Stromal cell of bone marrow (primary cell): ENCODE data around the gene HADHB.
A peak's percentile ranks its signal among the peaks of the same experiment; 100 is the strongest.
"Not testable (repeated sequence)": the region's sequence is repeated elsewhere in the genome, so short reads cannot be mapped to it uniquely, and the experiment has no call there.

Experiments used
- DNase-seq: peaks from one replicate; pipeline ENCODE4 v3.0.0-alpha.2; 2012; ENCODE audit warnings: low read depth

Gene HADHB

GRCh38 chr2:26245231-26245732, 543 bp downstream of the HADHB start:
- no peak for DNase-seq

GRCh38 chr2:26245810-26246209, 1.1 kb downstream of the HADHB start:
- DNase-seq = no peak

GRCh38 chr2:26246818-26247217, 2.1 kb downstream of the HADHB start:
- no peak for DNase-seq

GRCh38 chr2:26249625-26250024, 4.9 kb downstream of the HADHB start:
- DNase-seq = no peak

GRCh38 chr2:26251893-26252292, 7.2 kb downstream of the HADHB start:
- no peak for DNase-seq

- no peak for DNase-seq
Measured at GRCh38 chr2:26255759-26256384, 11.1 kb downstream of the HADHB start.

- not testable (repeated sequence) for DNase-seq
Measured at GRCh38 chr2:26258836-26259235, 14.1 kb downstream of the HADHB start.

- DNase-seq = no peak
Measured at GRCh38 chr2:26268213-26268612, 23.5 kb downstream of the HADHB start.

GRCh38 chr2:26268670-26269385, 24.1 kb downstream of the HADHB start:
- not testable (repeated sequence) for DNase-seq

GRCh38 chr2:26269571-26270158, 24.9 kb downstream of the HADHB start:
- no peak for DNase-seq

GRCh38 chr2:26270373-26270772, 25.6 kb downstream of the HADHB start:
- DNase-seq = no peak

- no peak for DNase-seq
Measured at GRCh38 chr2:26273501-26273900, 28.8 kb downstream of the HADHB start.

GRCh38 chr2:26274058-26274613, 29.4 kb downstream of the HADHB start:
- DNase-seq = peak; percentile 95

- no peak for DNase-seq
Measured at GRCh38 chr2:26276484-26277227, 31.9 kb downstream of the HADHB start.

GRCh38 chr2:26279886-26280285, 35.1 kb downstream of the HADHB start:
- no peak for DNase-seq

GRCh38 chr2:26281226-26281625, 36.5 kb downstream of the HADHB start:
- DNase-seq = no peak

GRCh38 chr2:26283606-26284005, 38.9 kb downstream of the HADHB start:
- no peak for DNase-seq

- no peak for DNase-seq
Measured at GRCh38 chr2:26284132-26284531, 39.4 kb downstream of the HADHB start.

GRCh38 chr2:26285931-26286330, 41.2 kb downstream of the HADHB start:
- DNase-seq = no peak

- DNase-seq = no peak
Measured at GRCh38 chr2:26290001-26290400, 45.3 kb downstream of the HADHB start.

- no peak for DNase-seq
Measured at GRCh38 chr2:26292646-26293045, 47.9 kb downstream of the HADHB start.

- no peak for DNase-seq
Measured at GRCh38 chr2:26295511-26295910, 50.8 kb downstream of the HADHB start.
